ENCODE data around the gene MRPL1. TPM values are rescaled to one million over a fixed set of nuclear protein-coding genes. Genes with fewer than 3 reads are reported as not detected.
A peak's percentile ranks its signal among the peaks of the same experiment; 100 is the strongest.

Gene MRPL1
- total and polyA plus RNA-seq, 2 donors (not counting 3 experiments of a cell fraction or from before 2014, with no cell fraction given) = 11.5 to 42.9 TPM

DNA sequence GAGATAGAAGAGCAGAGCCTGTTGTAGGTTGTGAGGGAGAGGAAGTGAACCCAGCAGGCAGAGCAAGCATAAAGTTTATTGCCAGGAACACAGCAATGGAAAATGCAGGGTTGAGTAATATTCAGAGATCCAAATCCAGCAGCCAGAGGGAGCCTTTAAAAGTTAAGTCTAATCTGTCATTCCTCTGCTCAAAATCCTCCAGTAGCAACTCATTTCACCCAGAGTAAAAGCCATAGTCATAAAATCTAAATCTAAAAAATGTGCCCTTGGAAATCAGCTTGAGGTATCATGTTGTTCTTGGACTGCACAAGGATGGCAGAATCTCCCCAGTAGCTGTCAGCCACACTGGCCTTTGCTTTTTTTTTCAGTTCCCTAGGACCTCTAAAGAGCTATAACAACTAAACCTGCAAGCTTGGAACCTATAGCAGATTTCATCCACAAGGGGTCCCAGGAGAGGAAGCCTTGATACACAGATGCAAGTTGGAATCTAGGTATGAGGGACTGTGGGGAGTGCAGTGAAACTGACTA lies 131.6 kb downstream of the MRPL1 start:
- H3K4me1 ChIP-seq (ENCODE audit: control insufficient read depth, extremely low read depth, insufficient read depth, low read length) = peaks cover 9% of the 10 kb centered on the region
- DNase-seq (ENCODE audit: low read depth, low spot score) (peak; percentile 69), FAIRE-seq (peak; percentile 73)
- ChIA-PET POLR2A (no interaction called here), CTCF (interaction anchor here (0.6 to 1.7 kb wide), 18 partner anchors 9 to 528 kb away, joined by 3 to 29 read pairs (median 4); partner anchors contain the start of genes FRAS1 and MRPL1)
- no peak overlapping the region for H3K9ac ChIP-seq (replicated peaks; ENCODE audit: extremely low read depth, insufficient read depth, low read length)
- H3K9me3 ChIP-seq (replicated peaks; ENCODE audit: control insufficient read depth, insufficient read depth, low read length) = no peaks in the 10 kb centered on the region
- H3K27me3 ChIP-seq (ENCODE audit: control insufficient read depth in 2 of 2, insufficient read depth in 2 of 2, low read length in 2 of 2) = peaks cover 0 to 6% of the 10 kb centered on the region in 2 experiments
- no peak overlapping the region for H3K4me2 ChIP-seq (ENCODE audit: insufficient read depth, low read length)
- H3K4me3 ChIP-seq (replicated peaks in 1 of 3; ENCODE audit: insufficient read depth in 1 of 3, low read depth in 1 of 3, low read length in 3 of 3) = no peak overlapping the region
- intact Hi-C loops (cut with micrococcal nuclease) (loop anchor here (1.0 to 2.0 kb wide), 3 partner anchors 65 to 945 kb away; partner anchors contain the start of gene PAQR3), dilution Hi-C loops (cut with MboI; ENCODE audit: extremely low pct_ligation_motif_present, low sequenced_read_pairs) (no loop called here)
- BruUV-seq (replicated peaks) = no TSS peak
- TF ChIP-seq FOS (IDR thresholded peaks at IDR 0.05; ENCODE audit: borderline replicate concordance, insufficient read depth, low read length) (no peak), CTCF (IDR thresholded peaks at IDR 0.05; ENCODE audit: extremely low read depth in 1 of 2, insufficient read depth in 1 of 2, low read depth in 1 of 2, low read length in 2 of 2) (peak; percentile 36 to 67)
- no peak overlapping the region for H2AFZ ChIP-seq (ENCODE audit: low read depth, low read length)
- H3K79me2 ChIP-seq (ENCODE audit: control insufficient read depth, insufficient read depth, low read length) = no peaks in the 10 kb centered on the region
- no peaks in the 10 kb centered on the region for H3K9me1 ChIP-seq (replicated peaks; ENCODE audit: control insufficient read depth, extremely low read depth, insufficient read depth, low read length)
- H4K20me1 ChIP-seq (replicated peaks; ENCODE audit: control insufficient read depth, extremely low read depth, insufficient read depth, low read length) = no peaks in the 10 kb centered on the region
- no peaks in the 10 kb centered on the region for H3K36me3 ChIP-seq (ENCODE audit: control insufficient read depth in 2 of 2, extremely low read depth in 1 of 2, insufficient read depth in 2 of 2, low read length in 2 of 2)
- H3K27ac ChIP-seq (ENCODE audit: insufficient read depth, low read depth, low read length) = no peak overlapping the region

DNA sequence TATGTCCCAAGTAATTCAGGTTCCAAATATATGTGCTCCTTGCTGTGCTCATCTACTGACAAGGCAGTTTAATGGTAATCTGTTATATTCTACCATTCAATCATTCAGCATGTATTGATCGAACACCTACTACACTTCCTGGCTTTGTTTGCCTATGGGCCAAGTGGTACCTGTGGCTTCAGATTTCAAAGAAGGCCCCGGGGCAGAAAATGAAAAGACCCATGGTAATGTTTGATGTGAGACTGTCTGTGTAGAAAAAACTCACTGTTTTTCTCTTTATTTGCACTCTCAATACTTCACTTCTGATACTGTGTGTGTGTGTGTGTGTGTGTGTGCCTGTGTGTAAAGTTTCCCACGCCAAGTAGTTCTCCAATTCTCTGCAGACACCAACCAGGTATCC lies 133.4 kb downstream of the MRPL1 start:
- CTCF ChIA-PET = no interaction called here
- Histone ChIP-seq H3K36me3 (ENCODE audit: control insufficient read depth in 2 of 2, extremely low read depth in 1 of 2, insufficient read depth in 2 of 2, low read length in 2 of 2) (no peaks in the 10 kb centered on the region), H3K79me2 (ENCODE audit: control insufficient read depth, insufficient read depth, low read length) (no peaks in the 10 kb centered on the region), H3K4me3 (replicated peaks in 1 of 3; ENCODE audit: insufficient read depth in 1 of 3, low read depth in 1 of 3, low read length in 3 of 3) (no peak overlapping the region), H3K9ac (replicated peaks; ENCODE audit: extremely low read depth, insufficient read depth, low read length) (no peak overlapping the region), H2AFZ (ENCODE audit: low read depth, low read length) (no peak overlapping the region), H3K4me1 (ENCODE audit: control insufficient read depth, extremely low read depth, insufficient read depth, low read length) (no peaks in the 10 kb centered on the region), H3K4me2 (ENCODE audit: insufficient read depth, low read length) (no peak overlapping the region), H3K9me1 (replicated peaks; ENCODE audit: control insufficient read depth, extremely low read depth, insufficient read depth, low read length) (no peaks in the 10 kb centered on the region), H3K27ac (ENCODE audit: insufficient read depth, low read depth, low read length) (no peak overlapping the region), H3K27me3 (ENCODE audit: control insufficient read depth in 2 of 2, insufficient read depth in 2 of 2, low read length in 2 of 2) (peaks cover 0 to 2% of the 10 kb centered on the region in 2 experiments), H4K20me1 (replicated peaks; ENCODE audit: control insufficient read depth, extremely low read depth, insufficient read depth, low read length) (no peaks in the 10 kb centered on the region), H3K9me3 (replicated peaks; ENCODE audit: control insufficient read depth, insufficient read depth, low read length) (no peaks in the 10 kb centered on the region)
- POLR2A ChIA-PET = no interaction called here
- FAIRE-seq (no peak), DNase-seq (ENCODE audit: low read depth, low spot score) (no peak)
- no peak for TF ChIP-seq POLR2A (IDR thresholded peaks at IDR 0.05; ENCODE audit: low read depth, low read length)
- TF ChIP-seq GATA2 (IDR thresholded peaks at IDR 0.05; ENCODE audit: insufficient read depth, insufficient read length, low read depth, low read length) = no peak
- TF ChIP-seq POLR2AphosphoS5 (IDR thresholded peaks at IDR 0.05; ENCODE audit: insufficient read depth, low read depth, low read length) = no peak
- no peak for TF ChIP-seq MAX (IDR thresholded peaks at IDR 0.05; ENCODE audit: insufficient read depth, insufficient read length)
- no peak for TF ChIP-seq CTCF (IDR thresholded peaks at IDR 0.05; ENCODE audit: extremely low read depth in 1 of 2, insufficient read depth in 1 of 2, low read depth in 1 of 2, low read length in 2 of 2)
- no peak for TF ChIP-seq JUN (IDR thresholded peaks at IDR 0.05; ENCODE audit: borderline replicate concordance, insufficient read depth, insufficient read length, low read depth)
- no peak for TF ChIP-seq EZH2 (IDR thresholded peaks at IDR 0.05; ENCODE audit: borderline replicate concordance, low read depth, low read length, severe bottlenecking)
- no peak for TF ChIP-seq FOS (IDR thresholded peaks at IDR 0.05; ENCODE audit: borderline replicate concordance, insufficient read depth, low read length)
- no peak for TF ChIP-seq MYC (IDR thresholded peaks at IDR 0.05; ENCODE audit: low read depth, low read length)
- BruUV-seq (replicated peaks) = no TSS peak
- intact Hi-C loops (cut with micrococcal nuclease) (no loop called here), dilution Hi-C loops (cut with MboI; ENCODE audit: extremely low pct_ligation_motif_present, low sequenced_read_pairs) (no loop called here)

All from endothelial cell of umbilical vein (primary cell).